Pancreas (tissue), 10 donors: ENCODE measurements around the gene ACTL10. TPM values are rescaled to one million over a fixed set of nuclear protein-coding genes. Genes with fewer than 3 reads are reported as not detected.

Experiments
- ATAC-seq, 4 donors: fragments of 200-7000 bp; cut with Tn5 transposase; one replicate each; pipeline versions ENCODE4 v1.8.0 to v1.9.1; 2020; ENCODE audit warnings: mild to moderate bottlenecking in 4 of 4, moderate library complexity in 4 of 4
- DNase-seq, 6 donors: peaks; one replicate each; pipeline ENCODE4 v3.0.0-alpha.2; 2020
- FAIRE-seq: peaks from 2 replicates; lab custom pipeline; 2012; peaks lifted over from hg19 to GRCh38; lab: Jason Lieb, UNC
- H3K27ac ChIP-seq, 4 donors: fragments of 200-600 bp; sonication (generic); 1 replicate in 3 of 4; 2 replicates in 1 of 4; pipeline versions ENCODE4 v1.5.0 to v1.8.0; 2020
- H3K27me3 ChIP-seq, 4 donors: fragments of 200-600 bp; one replicate each; pipeline ENCODE4 v1.8.0; 2021
- H3K36me3 ChIP-seq, 3 donors: fragments of 200-600 bp; sonication (generic) in 1 of 3; one replicate each; pipeline versions ENCODE4 v1.5.0 to v1.8.0; 2020 to 2021
- H3K4me1 ChIP-seq, 3 donors: fragments of 200-600 bp; one replicate each; pipeline ENCODE4 v1.8.0; 2021
- H3K4me3 ChIP-seq, 4 donors: fragments of 200-600 bp; sonication (generic) in 2 of 4; one replicate each; pipeline versions ENCODE4 v1.5.0 to v1.8.0; 2020 to 2021
- H3K9me3 ChIP-seq, 4 donors: fragments of 200-600 bp; one replicate each; pipeline ENCODE4 v1.8.0; 2021
- WGBS, 2 donors: extraction: QIAGEN DNeasy Blood & Tissue Kit; methylation state at CpG; one replicate each; pipeline ENCODE4 v1.1.7; 2013; 5-methylcytosine and 5-hydroxymethylcytosine counted together
- intact Hi-C, 3 donors: fragments of 100-400 bp; cut with DNase I; formaldehyde crosslinking; loops; one replicate each; pipeline versions ENCODE4 v1.11.1 to v1.14.2; 2022
- polyA plus RNA-seq, 2 donors: library from polyadenylated mRNA; stranded (reverse); fragments of 200-250 nt; gene quantifications; one replicate each; pipeline ENCODE4 v1.2.3, GENCODE V29; 2013
- total RNA-seq, 6 donors: library from RNA; stranded (reverse); fragmentation: NEBNext Ultra II Directional in 4 of 6; extraction: Animal tissue kit (Norgen Biotek cat#: 25700) in 4 of 6; gene quantifications; one replicate each; pipeline versions ENCODE4 v1.2.1 to v1.2.4, GENCODE V29; 2021 to 2023
- TF ChIP-seq, protein P1 (sequence below), 4 donors: fragments of 200-600 bp; sonication (generic) in 3 of 4; IDR thresholded peaks; one replicate each; pipeline versions ENCODE4 v1.5.0 to v1.8.0; 2021; ENCODE audit warnings: antibody characterized with exemption in 4 of 4
- donor health status: healthy with polysubstance abuse.
- donor health status: DM: no; HTN: no; CAD: no; lungs with moderate emphysema.
- donor health status: DM: no; HTN: no; CAD: no.
- donor health status: control.
- donor health status: control.
- donor health status: Bipolar disorder and iron deficiency.
- donor health status: DM: yes; HTN: yes; CAD: no.
- donor health status: DM: no; HTN: no; CAD: no.
- donor health status: DM: no; HTN: no; CAD: no.
- donor health status: DM: yes; HTN: yes; CAD: no.

ACTL10 gene
- total and polyA plus RNA-seq, 8 donors: 1.6 to 3.5 (median 2.6) TPM

DNA sequence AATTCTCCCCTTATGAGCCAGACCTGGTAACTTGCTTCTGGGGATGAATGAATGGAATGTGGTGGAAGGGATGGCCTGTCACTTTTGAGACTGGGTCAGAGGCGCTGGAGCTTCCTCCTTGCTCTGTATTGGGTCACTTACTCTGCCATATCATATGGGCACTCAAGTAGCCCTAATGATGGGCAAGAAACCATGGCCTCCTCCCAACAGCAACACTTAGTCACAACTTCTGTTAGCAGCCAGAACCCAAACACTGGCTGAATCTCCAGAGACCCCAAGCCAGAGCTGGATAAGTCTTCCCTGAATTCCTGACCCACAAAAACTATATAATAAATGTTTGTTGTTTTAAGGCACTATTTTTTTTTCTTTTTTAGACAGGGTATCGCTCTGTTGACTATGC lies 13.9 kb downstream of the ACTL10 start:
- DNase-seq (no peak), FAIRE-seq (no peak), ATAC-seq (no peak)
- TF ChIP-seq, protein P1, sequence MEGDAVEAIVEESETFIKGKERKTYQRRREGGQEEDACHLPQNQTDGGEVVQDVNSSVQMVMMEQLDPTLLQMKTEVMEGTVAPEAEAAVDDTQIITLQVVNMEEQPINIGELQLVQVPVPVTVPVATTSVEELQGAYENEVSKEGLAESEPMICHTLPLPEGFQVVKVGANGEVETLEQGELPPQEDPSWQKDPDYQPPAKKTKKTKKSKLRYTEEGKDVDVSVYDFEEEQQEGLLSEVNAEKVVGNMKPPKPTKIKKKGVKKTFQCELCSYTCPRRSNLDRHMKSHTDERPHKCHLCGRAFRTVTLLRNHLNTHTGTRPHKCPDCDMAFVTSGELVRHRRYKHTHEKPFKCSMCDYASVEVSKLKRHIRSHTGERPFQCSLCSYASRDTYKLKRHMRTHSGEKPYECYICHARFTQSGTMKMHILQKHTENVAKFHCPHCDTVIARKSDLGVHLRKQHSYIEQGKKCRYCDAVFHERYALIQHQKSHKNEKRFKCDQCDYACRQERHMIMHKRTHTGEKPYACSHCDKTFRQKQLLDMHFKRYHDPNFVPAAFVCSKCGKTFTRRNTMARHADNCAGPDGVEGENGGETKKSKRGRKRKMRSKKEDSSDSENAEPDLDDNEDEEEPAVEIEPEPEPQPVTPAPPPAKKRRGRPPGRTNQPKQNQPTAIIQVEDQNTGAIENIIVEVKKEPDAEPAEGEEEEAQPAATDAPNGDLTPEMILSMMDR (IDR thresholded peaks at IDR 0.05): no peak
- Histone ChIP-seq H3K27me3 (no peaks in the 10 kb centered on the region), H3K9me3 (no peaks in the 10 kb centered on the region), H3K27ac (no peak overlapping the region), H3K36me3 (no peaks in the 10 kb centered on the region), H3K4me3 (no peak overlapping the region), H3K4me1 (no peaks in the 10 kb centered on the region)
- WGBS, 2 donors: 95 to 100% methylated on average over 2 of the region's 2 CpGs
- intact Hi-C loops: no loop called here

DNA sequence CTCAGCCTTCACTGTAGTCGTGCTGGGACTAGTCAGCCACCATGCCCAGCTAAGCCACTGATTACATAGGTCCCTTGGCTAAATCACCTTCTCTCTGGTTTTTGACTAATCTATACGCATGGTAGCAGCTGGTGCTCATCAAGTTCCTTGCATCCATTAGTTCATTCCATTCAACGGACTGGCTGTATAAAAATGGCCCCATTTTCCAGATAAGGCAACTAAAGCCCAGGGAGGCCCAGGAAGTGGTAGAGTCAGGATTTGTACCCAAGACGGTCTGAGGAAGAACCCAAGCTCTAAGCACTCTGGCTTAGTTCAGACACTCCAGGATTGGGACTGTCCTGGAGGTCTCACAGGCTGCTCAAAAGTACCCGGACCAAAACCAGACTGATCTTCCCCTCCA lies 14.5 kb downstream of the ACTL10 start:
- H3K4me3 ChIP-seq: no peak overlapping the region
- no peak overlapping the region for H3K27ac ChIP-seq
- WGBS, 2 donors: 85 to 88% methylated on average over 5 of the region's 5 CpGs
- TF ChIP-seq, protein P1 (IDR thresholded peaks at IDR 0.05): no peak
- FAIRE-seq: no peak
- H3K9me3 ChIP-seq: no peaks in the 10 kb centered on the region
- H3K4me1 ChIP-seq: no peaks in the 10 kb centered on the region
- intact Hi-C loops: no loop called here
- ATAC-seq: no peak
- H3K27me3 ChIP-seq: no peaks in the 10 kb centered on the region
- no peak for DNase-seq
- no peaks in the 10 kb centered on the region for H3K36me3 ChIP-seq

DNA sequence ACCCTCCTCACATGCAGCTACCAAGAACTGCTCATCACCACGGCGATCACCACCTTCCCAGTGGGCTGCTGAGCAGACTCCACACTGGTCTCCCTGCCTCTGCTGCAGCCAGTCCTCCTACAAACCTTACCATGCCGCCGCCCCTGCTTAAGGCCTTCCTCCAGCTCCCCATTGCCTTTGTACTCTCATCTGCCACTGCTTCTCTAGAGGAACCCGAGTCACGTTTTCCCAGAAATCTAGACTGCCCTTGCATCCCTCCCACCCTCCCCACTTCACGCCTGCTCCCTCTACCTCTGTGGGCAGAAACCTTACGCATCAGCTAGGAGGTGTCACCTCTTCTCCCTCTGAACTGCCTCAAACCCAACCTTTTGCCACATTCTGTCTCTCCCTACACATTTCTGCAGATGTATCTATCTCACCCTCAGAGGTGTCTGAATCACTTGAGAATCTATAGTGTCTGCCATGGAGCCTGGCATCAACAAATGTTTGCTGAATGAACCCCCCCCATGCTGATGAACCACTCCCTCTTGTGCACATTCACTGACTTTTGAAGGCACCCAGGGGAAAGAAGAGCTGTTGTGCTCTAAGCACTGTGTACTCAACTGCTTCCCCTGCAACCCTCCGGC lies 15.1 kb downstream of the ACTL10 start:
- Histone ChIP-seq H3K27me3 (no peaks in the 10 kb centered on the region), H3K4me3 (no peak overlapping the region), H3K36me3 (no peaks in the 10 kb centered on the region), H3K4me1 (no peaks in the 10 kb centered on the region), H3K9me3 (no peaks in the 10 kb centered on the region), H3K27ac (no peak overlapping the region)
- no peak for DNase-seq
- no peak for ATAC-seq
- no peak for FAIRE-seq
- 87 to 92% methylated on average over 9 of the region's 9 CpGs for WGBS, 2 donors
- intact Hi-C loops: no loop called here
- TF ChIP-seq, protein P1 (IDR thresholded peaks at IDR 0.05): no peak

DNA sequence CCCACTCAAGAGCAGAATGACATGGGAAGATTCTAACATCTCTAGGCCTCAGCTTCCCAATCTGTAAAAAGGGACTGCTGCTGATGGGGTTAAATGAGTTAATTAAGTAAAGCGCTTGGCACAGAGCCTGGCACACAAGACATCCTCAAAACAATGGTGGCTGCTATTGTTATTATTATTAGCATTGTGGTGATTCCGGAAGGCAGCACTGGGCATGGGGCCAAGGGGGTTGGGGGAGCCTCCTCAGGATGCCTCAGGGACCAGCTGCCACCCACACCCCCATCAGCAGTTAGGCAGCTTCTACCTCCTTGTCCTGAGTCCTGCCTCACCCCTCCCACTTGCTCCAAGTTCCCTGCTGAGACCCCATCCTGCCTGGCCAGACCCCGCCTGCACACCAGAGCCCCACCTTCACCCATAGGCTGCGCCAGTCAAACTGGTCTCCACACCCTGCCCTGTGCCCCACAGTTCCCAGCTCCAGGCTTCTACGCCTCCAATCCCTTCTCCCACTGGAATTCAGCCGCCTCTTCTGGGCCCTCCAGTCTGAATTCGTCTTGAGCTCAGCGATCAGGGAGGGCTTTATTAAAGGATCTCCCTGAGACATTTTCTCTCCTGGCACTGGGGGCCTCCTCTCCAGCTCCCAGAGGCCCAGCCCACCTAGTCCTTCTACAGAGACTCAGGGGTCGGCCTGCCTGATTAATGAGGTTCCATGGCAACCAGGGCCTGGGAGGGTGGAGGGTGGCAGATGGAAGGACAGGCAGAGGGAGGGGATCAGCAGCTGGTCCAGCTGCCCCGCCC lies 18.0 kb downstream of the ACTL10 start:
- DNase-seq: no peak
- H3K27me3 ChIP-seq: no peaks in the 10 kb centered on the region
- intact Hi-C loops: no loop called here
- H3K9me3 ChIP-seq: no peaks in the 10 kb centered on the region
- H3K27ac ChIP-seq: no peak overlapping the region
- TF ChIP-seq, protein P1 (IDR thresholded peaks at IDR 0.05): no peak
- no peak overlapping the region for H3K4me3 ChIP-seq
- no peaks in the 10 kb centered on the region for H3K36me3 ChIP-seq
- WGBS, 2 donors: 55 to 66% methylated on average over 10 of the region's 10 CpGs
- no peaks in the 10 kb centered on the region for H3K4me1 ChIP-seq
- no peak for FAIRE-seq
- ATAC-seq: no peak
